ENCODE measurements around the gene LFNG. TPM values are rescaled to one million over a fixed set of nuclear protein-coding genes. Genes with fewer than 3 reads are reported as not detected.

LFNG gene
- total RNA-seq, 1 donor from 2014 or later = 58.0 TPM

- Histone ChIP-seq H3K36me3 (peaks cover 3% of the 10 kb centered on the region), H3K9me3 (ENCODE audit: low read depth) (no peaks in the 10 kb centered on the region)
- H3K36me3 Mint-ChIP-seq = peaks cover 16% of the 10 kb centered on the region
Observed at GRCh38 chr7:2544541-2545188, 25.1 kb downstream of the LFNG start.

GRCh38 chr7:2545746-2546425 lies 26.3 kb downstream of the LFNG start:
- Histone ChIP-seq H2AFZ (replicated peaks) (no peak overlapping the region), H3K36me3 (peaks cover 3% of the 10 kb centered on the region), H3K4me2 (no peak overlapping the region), H3F3A (ENCODE audit: low read depth) (peaks cover 3% of the 10 kb centered on the region), H3K4me1 (no peaks in the 10 kb centered on the region), H3K27ac (no peak overlapping the region), H4K20me1 (ENCODE audit: low read depth) (peaks cover 12% of the 10 kb centered on the region), H3K9me3 (ENCODE audit: low read depth) (no peaks in the 10 kb centered on the region), H3K27me3 (no peaks in the 10 kb centered on the region), H3K4me3 (no peak overlapping the region), H3K79me2 (ENCODE audit: low read depth) (peaks cover 15% of the 10 kb centered on the region), H3K9ac (no peak overlapping the region)
- H3K36me3 Mint-ChIP-seq = peaks cover 20% of the 10 kb centered on the region
- no peaks in the 10 kb centered on the region for H3K4me1 Mint-ChIP-seq
- peaks cover 8% of the 10 kb centered on the region for H3K27me3 Mint-ChIP-seq (ENCODE audit: insufficient read depth, low read depth)
- no peak for DNase-seq (ENCODE audit: low spot score)
- no peaks in the 10 kb centered on the region for H3K9me3 Mint-ChIP-seq
- TF ChIP-seq EZH2 (IDR thresholded peaks at IDR 0.05) (no peak), CTCF (IDR thresholded peaks at IDR 0.05) (no peak), EZH2phosphoT487 (IDR thresholded peaks at IDR 0.05) (no peak)
- H3K4me3 Mint-ChIP-seq = no peak overlapping the region
- H3K27ac Mint-ChIP-seq = no peak overlapping the region

More at GRCh38 chr7:2544541-2545188, 25.1 kb downstream of the LFNG start:
- no peak for DNase-seq (ENCODE audit: low spot score)
- no peaks in the 10 kb centered on the region for H3K4me1 Mint-ChIP-seq
- peaks cover 7% of the 10 kb centered on the region for H4K20me1 ChIP-seq (ENCODE audit: low read depth)
- peaks cover 8% of the 10 kb centered on the region for H3K27me3 Mint-ChIP-seq (ENCODE audit: insufficient read depth, low read depth)
- no peak overlapping the region for H3K4me3 Mint-ChIP-seq
- no peak overlapping the region for H3K4me2 ChIP-seq
- no peak overlapping the region for H3K9ac ChIP-seq
- H3K27me3 ChIP-seq = no peaks in the 10 kb centered on the region
- peaks cover 6% of the 10 kb centered on the region for H3K79me2 ChIP-seq (ENCODE audit: low read depth)
- H3K27ac ChIP-seq = no peak overlapping the region
- TF ChIP-seq EZH2 (IDR thresholded peaks at IDR 0.05) = no peak
- no peak for TF ChIP-seq EZH2phosphoT487 (IDR thresholded peaks at IDR 0.05)
- no peak for TF ChIP-seq CTCF (IDR thresholded peaks at IDR 0.05)
- no peak overlapping the region for H3K27ac Mint-ChIP-seq
- H3K4me3 ChIP-seq = no peak overlapping the region
- H3K4me1 ChIP-seq = no peaks in the 10 kb centered on the region
- H3K9me3 Mint-ChIP-seq = no peaks in the 10 kb centered on the region
- H3F3A ChIP-seq (ENCODE audit: low read depth) = peaks cover under 1% of the 10 kb centered on the region
- H2AFZ ChIP-seq (replicated peaks) = no peak overlapping the region

GRCh38 chr7:2546776-2547586 lies 27.4 kb downstream of the LFNG start:
- Mint-ChIP-seq H3K27ac (no peak overlapping the region), H3K36me3 (peaks cover 24% of the 10 kb centered on the region), H3K27me3 (ENCODE audit: insufficient read depth, low read depth) (peaks cover 8% of the 10 kb centered on the region)

More at GRCh38 chr7:2546776-2547586, 27.4 kb downstream of the LFNG start:
- DNase-seq (ENCODE audit: low spot score) = no peak
- no peaks in the 10 kb centered on the region for H3K27me3 ChIP-seq
- H4K20me1 ChIP-seq (ENCODE audit: low read depth) = peaks cover 12% of the 10 kb centered on the region
- H3K9ac ChIP-seq = no peak overlapping the region
- no peak for TF ChIP-seq EZH2 (IDR thresholded peaks at IDR 0.05)
- no peak for TF ChIP-seq CTCF (IDR thresholded peaks at IDR 0.05)
- no peak for TF ChIP-seq EZH2phosphoT487 (IDR thresholded peaks at IDR 0.05)
- H3K4me1 ChIP-seq = no peaks in the 10 kb centered on the region
- H3K4me3 ChIP-seq = no peak overlapping the region
- H3F3A ChIP-seq (ENCODE audit: low read depth) = peaks cover 3% of the 10 kb centered on the region
- H3K9me3 Mint-ChIP-seq = no peaks in the 10 kb centered on the region
- no peak overlapping the region for H3K4me2 ChIP-seq
- no peaks in the 10 kb centered on the region for H3K4me1 Mint-ChIP-seq
- H3K27ac ChIP-seq = no peak overlapping the region
- H3K36me3 ChIP-seq = peaks cover 3% of the 10 kb centered on the region
- H3K79me2 ChIP-seq (ENCODE audit: low read depth) = peaks cover 20% of the 10 kb centered on the region
- H3K9me3 ChIP-seq (ENCODE audit: low read depth) = no peaks in the 10 kb centered on the region
- no peak overlapping the region for H2AFZ ChIP-seq (replicated peaks)
- H3K4me3 Mint-ChIP-seq = no peak overlapping the region

Measured in neural progenitor cell (in vitro differentiated cells).